Measurements from ENCODE around the gene PASK. TPM values are rescaled to one million over a fixed set of nuclear protein-coding genes. Genes with fewer than 3 reads are reported as not detected.

The PASK gene
- total RNA-seq, 1 donor from 2014 or later, result 2.9 TPM

GRCh38 chr2:241133436-241133820 is 15.8 kb downstream of the PASK start:
- DNase-seq (ENCODE audit: low read depth) (no peak), FAIRE-seq (no peak)

DNA sequence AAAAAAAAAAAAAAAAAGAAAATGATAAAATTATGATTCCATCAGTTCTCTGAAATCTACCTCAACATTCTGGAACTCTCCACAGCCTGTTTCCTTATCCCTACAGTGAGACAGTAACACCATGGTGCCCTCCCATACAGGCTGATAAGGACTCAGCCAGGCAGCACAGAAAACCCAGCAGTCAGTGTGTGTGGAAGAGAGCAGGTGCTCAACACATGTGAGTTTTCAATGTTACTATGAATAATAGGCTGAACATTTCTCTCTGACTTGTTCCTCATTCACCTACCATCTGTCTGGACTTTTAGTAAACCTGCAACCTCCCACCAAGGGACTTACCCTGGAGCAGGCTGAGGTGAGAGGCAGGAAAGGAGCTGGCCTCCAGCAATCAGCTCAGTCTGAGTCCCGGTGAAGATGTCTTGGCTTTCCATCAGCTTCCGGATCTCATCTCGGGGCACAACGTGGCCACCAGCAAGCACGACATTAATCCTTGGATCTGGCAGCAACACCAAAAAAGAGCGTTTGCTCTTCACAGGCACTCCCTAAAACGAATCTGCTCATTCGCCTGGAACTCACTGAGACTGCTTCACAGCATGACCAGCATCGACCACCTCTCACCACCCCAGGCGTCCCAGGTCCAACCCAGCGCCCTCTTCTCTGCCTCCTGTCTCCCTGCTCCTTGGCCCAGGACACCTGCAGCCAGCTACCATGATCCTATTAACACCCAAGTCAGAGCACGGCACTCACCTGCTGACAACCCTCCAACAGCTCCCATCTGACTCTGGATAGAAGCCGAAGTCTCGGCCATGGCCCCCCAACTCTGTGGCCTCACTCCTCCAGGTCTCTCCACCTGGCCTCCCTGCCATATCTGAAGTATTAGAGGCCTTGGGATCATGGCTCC is 16.5 kb downstream of the PASK start:
- no peak for TF ChIP-seq CTCF (IDR thresholded peaks at IDR 0.05; ENCODE audit: insufficient read depth, low read length, severe bottlenecking)
- no peak for DNase-seq (ENCODE audit: low read depth)
- FAIRE-seq, result no peak
- Histone ChIP-seq H3K36me3 (ENCODE audit: control insufficient read depth, insufficient read depth, low read length) (no peaks in the 10 kb centered on the region), H3K4me3 (ENCODE audit: low read depth, low read length) (no peak overlapping the region), H3K27me3 (ENCODE audit: control insufficient read depth, insufficient read depth, low read length) (no peaks in the 10 kb centered on the region)

More at GRCh38 chr2:241133436-241133820, 15.8 kb downstream of the PASK start:
- H3K27me3 ChIP-seq (ENCODE audit: control insufficient read depth, insufficient read depth, low read length), result no peaks in the 10 kb centered on the region
- H3K36me3 ChIP-seq (ENCODE audit: control insufficient read depth, insufficient read depth, low read length), result peaks cover 1% of the 10 kb centered on the region
- TF ChIP-seq CTCF (IDR thresholded peaks at IDR 0.05; ENCODE audit: insufficient read depth, low read length, severe bottlenecking), result no peak
- no peak overlapping the region for H3K4me3 ChIP-seq (ENCODE audit: low read depth, low read length)

GRCh38 chr2:241131531-241131930 is 17.7 kb downstream of the PASK start:
- H3K4me3 ChIP-seq (ENCODE audit: low read depth, low read length), result no peak overlapping the region
- DNase-seq (ENCODE audit: low read depth) (no peak), FAIRE-seq (no peak)
- H3K27me3 ChIP-seq (ENCODE audit: control insufficient read depth, insufficient read depth, low read length), result no peaks in the 10 kb centered on the region
- H3K36me3 ChIP-seq (ENCODE audit: control insufficient read depth, insufficient read depth, low read length), result no peaks in the 10 kb centered on the region
- no peak for TF ChIP-seq CTCF (IDR thresholded peaks at IDR 0.05; ENCODE audit: insufficient read depth, low read length, severe bottlenecking)

GRCh38 chr2:241130316-241130715 is 19.0 kb downstream of the PASK start:
- FAIRE-seq (no peak), DNase-seq (ENCODE audit: low read depth) (no peak)
- no peak overlapping the region for H3K4me3 ChIP-seq (ENCODE audit: low read depth, low read length)

GRCh38 chr2:241129086-241129871 is 20.0 kb downstream of the PASK start:
- no peaks in the 10 kb centered on the region for H3K27me3 ChIP-seq (ENCODE audit: control insufficient read depth, insufficient read depth, low read length)
- DNase-seq (ENCODE audit: low read depth), result no peak
- no peaks in the 10 kb centered on the region for H3K36me3 ChIP-seq (ENCODE audit: control insufficient read depth, insufficient read depth, low read length)
- no peak for TF ChIP-seq CTCF (IDR thresholded peaks at IDR 0.05; ENCODE audit: insufficient read depth, low read length, severe bottlenecking)
- no peak for FAIRE-seq
- H3K4me3 ChIP-seq (ENCODE audit: low read depth, low read length), result no peak overlapping the region

More at GRCh38 chr2:241130316-241130715, 19.0 kb downstream of the PASK start:
- no peaks in the 10 kb centered on the region for H3K27me3 ChIP-seq (ENCODE audit: control insufficient read depth, insufficient read depth, low read length)
- no peak for TF ChIP-seq CTCF (IDR thresholded peaks at IDR 0.05; ENCODE audit: insufficient read depth, low read length, severe bottlenecking)
- H3K36me3 ChIP-seq (ENCODE audit: control insufficient read depth, insufficient read depth, low read length), result no peaks in the 10 kb centered on the region
